Thyroid gland (tissue), 4 donors: ENCODE results near the gene CAMTA1.

Experiments
- POLR2A ChIP-seq, 2 donors: fragments of 450-650 bp; IDR thresholded peaks; one replicate each; pipeline ENCODE4 v1.6.1; 2017; ENCODE audit warnings: antibody characterized with exemption in 2 of 2, mild to moderate bottlenecking in 2 of 2, moderate library complexity in 1 of 2
- TF ChIP-seq, protein P1 (sequence below), 6 experiments: fragments of 200-600 bp in 3 of 6; fragments of 450-650 bp in 3 of 6; sonication (generic) in 3 of 6; IDR thresholded peaks; one replicate each; pipeline ENCODE4 v1.5.1; 2016 to 2019; ENCODE audit warnings: antibody characterized with exemption in 6 of 6, mild to moderate bottlenecking in 2 of 6, inconsistent platforms in 1 of 6, moderate library complexity in 1 of 6

DNA sequence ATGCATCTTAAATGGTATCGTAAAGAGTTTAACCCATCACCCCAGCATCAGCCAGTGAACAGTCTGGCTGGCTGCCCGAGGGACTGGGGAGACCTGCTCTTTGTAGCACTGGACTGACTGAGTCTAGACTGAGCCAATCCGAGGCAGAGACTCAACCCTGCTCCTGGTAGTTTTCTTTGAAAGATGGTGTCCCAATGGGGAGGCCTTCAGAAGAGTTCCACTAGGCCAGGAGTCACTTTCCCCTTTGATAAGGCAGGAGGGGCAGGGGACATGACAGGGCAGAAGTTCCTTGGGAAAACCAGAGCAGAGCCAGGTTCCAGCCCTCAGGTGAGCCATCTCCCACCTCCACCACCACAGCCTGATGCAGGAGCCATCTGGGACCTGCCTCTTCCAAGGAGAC lies 203.5 kb downstream of the CAMTA1 start:
- TF ChIP-seq, protein P1, sequence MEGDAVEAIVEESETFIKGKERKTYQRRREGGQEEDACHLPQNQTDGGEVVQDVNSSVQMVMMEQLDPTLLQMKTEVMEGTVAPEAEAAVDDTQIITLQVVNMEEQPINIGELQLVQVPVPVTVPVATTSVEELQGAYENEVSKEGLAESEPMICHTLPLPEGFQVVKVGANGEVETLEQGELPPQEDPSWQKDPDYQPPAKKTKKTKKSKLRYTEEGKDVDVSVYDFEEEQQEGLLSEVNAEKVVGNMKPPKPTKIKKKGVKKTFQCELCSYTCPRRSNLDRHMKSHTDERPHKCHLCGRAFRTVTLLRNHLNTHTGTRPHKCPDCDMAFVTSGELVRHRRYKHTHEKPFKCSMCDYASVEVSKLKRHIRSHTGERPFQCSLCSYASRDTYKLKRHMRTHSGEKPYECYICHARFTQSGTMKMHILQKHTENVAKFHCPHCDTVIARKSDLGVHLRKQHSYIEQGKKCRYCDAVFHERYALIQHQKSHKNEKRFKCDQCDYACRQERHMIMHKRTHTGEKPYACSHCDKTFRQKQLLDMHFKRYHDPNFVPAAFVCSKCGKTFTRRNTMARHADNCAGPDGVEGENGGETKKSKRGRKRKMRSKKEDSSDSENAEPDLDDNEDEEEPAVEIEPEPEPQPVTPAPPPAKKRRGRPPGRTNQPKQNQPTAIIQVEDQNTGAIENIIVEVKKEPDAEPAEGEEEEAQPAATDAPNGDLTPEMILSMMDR (IDR thresholded peaks at IDR 0.05): no peak
- no peak for TF ChIP-seq POLR2A (IDR thresholded peaks at IDR 0.05)
